Left renal pelvis (tissue), 4 donors: ENCODE data around the gene OR6K3. TPM values are rescaled to one million over a fixed set of nuclear protein-coding genes. Genes with fewer than 3 reads are reported as not detected.
"Not testable (repeated sequence)": the region's sequence is repeated elsewhere in the genome, so short reads cannot be mapped to it uniquely, and the experiment has no call there.

Experiments used
- DNase-seq, 4 donors: peaks; one replicate each; pipeline ENCODE4 v3.0.0-alpha.2; 2013; ENCODE audit warnings: low read depth in 4 of 4, low spot score in 3 of 4
- polyA plus RNA-seq, 4 donors: library from polyadenylated mRNA; unstranded; fragments of 120-200 nt; gene quantifications; one replicate each; pipeline ENCODE4 v1.2.1, GENCODE V29; 2013; ENCODE audit not compliant: insufficient read length in 4 of 4

OR6K3 gene
- polyA plus RNA-seq, 4 donors: 0.08 to 0.13 (median 0.10) TPM; not detected in 1

DNA sequence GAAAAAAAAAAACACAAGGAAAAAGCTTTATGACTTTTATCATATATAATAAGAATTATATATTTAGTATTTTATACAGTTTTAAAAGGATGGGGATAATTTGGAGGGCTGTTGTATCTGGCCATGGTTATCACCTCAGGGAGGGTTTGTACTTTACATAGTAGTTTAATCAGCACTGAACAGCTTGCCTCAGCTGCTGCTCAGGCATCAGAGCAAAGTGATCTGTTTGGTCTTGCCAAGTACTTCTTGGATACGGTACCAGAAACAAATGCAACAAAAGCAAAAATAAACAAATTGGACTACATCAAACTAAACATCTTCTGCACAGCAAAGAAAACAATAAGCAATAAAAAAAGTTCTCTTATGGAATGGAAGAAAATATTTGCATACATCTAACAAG lies 31.4 kb downstream of the OR6K3 start:
- no peak for DNase-seq

DNA sequence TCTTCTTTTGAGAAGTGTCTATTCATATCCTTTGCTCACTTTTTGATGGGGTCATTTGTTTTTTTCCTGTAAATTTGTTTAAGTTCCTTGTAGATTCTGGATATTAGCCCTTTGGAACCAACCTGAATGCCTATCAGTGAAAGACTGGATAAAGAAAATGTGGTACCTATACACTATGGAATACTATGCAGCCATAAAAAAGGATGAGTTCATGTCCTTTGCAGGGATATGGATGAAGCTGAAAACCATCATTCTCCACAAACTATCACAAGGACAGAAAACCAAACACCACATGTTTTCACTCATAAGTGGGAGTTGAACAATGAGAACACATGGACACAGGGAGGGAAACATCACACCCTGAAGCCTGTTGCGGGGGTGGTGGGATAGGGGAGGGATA lies 32.2 kb downstream of the OR6K3 start:
- DNase-seq: not testable (repeated sequence)

- no peak for DNase-seq
These were observed 33.5 kb downstream of the OR6K3 start for GRCh38 chr1:158687037-158687436.

DNA sequence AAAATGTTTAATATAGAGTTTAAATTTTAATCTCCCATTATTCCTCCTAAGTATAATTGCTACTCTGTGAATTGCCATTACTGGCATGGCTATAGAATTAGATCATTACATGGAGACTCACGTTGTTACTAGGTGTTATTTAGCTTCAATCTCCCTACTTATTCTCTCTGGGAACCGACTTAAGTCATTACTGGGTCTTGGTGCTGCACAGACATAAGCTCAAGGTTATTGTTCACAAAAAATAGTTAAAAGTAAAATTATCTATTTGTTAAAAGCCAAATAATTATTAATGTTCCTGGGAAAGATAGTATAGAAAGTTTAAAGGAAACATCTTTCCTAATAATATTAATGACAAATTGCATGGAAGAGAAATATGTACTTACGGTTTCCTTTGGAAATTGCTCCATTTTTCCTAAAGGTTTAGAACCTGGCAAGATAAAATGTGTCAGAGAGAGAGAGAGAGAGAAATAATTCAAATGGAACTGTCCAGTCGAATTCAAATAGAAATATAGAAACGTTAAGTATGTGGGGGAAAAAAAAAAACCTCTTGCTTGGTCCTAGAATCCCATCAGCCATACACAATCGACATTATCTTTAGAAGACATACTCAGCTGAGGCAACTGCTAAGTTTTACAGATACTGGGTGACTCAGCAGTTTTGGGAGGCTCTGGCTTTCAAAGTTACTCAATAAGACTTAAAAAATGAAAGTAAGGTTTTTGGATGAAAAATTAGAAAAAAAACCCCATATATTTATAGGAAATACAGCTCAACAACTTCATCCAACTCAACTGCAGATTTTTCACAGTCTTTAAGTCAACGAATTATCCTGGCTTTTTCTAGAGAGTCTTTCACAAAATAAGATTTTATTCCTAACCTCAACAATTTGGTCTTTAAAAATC lies 34.2 kb downstream of the OR6K3 start, which contains the start of gene SPTA1:
SPTA1 (minus strand) TSS at position 605 of the 899 bp plus-strand sequence; CDS start at position 407, 198 bp downstream.
- no peak for DNase-seq

DNA sequence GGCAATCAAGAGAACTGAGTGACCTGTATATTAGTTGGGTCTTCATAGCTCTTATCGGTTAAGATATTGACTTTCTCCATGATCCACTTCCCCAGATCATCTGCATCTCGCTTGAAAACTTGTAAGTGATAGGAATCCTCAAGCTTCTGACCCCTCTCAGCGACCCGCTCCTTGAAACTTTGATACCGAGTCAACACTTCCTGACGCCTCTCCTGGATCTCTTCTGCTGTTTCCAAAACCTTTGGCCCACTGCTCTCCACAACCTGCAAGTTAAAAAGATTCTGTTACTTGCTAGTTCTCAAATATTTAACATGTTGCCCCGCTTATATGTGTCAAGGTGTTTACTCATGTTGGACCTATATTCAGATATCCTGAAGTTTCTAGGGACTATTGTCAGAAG lies 35.4 kb downstream of the OR6K3 start:
- DNase-seq: no peak

DNA sequence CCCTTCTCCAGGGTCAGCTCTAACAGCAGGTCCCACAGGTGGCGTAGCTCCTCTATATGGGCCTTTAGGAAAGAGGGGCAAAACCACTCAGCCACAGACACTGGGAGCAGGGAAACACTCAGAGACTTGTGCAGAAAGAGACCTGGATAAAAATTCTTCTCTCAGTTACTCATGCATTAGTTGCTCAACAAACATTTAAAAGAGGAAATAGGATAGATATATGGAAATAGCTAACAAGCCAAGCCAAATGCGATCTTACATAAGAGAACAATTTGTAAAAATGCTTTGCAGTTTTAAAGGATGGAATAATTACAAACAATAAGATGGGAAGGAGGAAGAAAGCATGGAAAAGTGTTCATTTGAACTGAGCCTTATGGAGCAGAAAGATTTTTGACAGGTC lies 38.9 kb downstream of the OR6K3 start:
- DNase-seq: no peak

DNA sequence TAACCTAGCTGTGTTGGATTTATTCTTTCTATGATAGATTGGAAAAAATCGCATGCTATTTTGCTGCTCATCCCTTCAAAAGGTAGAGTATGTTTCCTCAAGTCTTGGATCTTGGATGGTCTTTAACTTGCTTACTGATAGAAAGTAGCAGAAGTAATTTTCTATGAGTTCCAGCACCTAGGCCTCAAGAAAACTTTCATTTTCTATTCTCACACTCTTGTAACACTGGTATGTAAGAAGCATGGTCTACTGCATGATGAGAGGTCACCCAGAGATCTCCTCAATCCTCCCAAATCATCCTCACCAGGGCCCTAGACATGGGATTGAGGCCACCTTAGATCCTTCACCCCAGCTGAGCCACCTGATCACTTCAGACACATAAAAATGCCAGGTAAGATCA lies 41.2 kb downstream of the OR6K3 start:
- no peak for DNase-seq

DNA sequence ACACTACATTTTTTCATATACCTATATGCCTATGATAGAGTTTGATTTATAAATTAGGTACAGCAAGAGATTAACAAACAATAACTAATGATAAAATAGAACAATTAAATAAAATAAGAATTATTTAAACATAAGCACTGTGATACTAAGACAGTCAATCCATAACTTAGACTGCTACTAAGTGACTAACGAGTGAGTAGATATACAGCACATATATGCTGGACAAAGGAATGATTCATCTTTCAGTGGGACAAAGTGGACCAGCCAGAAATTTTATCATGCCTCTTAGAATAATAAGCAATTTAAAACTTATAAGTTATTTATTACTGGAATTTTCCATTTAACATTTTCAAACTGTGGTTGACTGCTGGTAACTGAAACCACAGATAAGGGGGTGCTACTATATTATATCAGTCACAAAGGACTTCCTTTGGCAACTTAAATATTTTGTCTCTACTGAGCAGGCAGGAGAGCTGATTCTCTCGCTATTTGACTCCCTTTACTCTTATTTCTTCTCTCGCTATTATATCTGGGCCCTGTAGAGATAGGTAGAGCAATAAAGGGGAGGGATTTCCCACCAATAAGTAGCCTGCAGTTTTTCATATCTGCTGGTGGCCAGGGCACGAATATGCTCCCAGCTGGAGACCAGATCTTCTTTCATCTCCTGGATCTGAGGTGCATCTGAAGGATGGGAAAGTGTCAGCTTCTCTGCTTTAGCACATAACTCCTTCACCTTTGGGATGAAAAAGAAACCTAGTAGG lies 44.8 kb downstream of the OR6K3 start:
- no peak for DNase-seq

GRCh38 chr1:158674302-158674701 lies 46.2 kb downstream of the OR6K3 start:
- DNase-seq: no peak

Other genes starting within 250 kb of the OR6K3 start
- not detected for gene OR10R2, start 248.5 kb downstream of the OR6K3 start, polyA plus RNA-seq
- under 1 TPM in 1 of 4 donors, not detected in 3; 0.03 TPM for gene OR6Y1, start 166.3 kb downstream of the OR6K3 start, polyA plus RNA-seq
- not detected for gene OR6P1, start 150.1 kb downstream of the OR6K3 start, polyA plus RNA-seq
- gene OR10X1, start 140.8 kb downstream of the OR6K3 start, polyA plus RNA-seq: not detected
- under 1 TPM in 3 of 4 donors, not detected in 1; 0.03 to 0.26 (median 0.03) TPM for gene OR10Z1, start 115.5 kb downstream of the OR6K3 start, polyA plus RNA-seq
- gene SPTA1, start 34.0 kb downstream of the OR6K3 start, polyA plus RNA-seq: 10 to 100 TPM in 1 of 4 donors, 1 to 10 TPM in 3; 1.1 to 11.4 (median 1.4) TPM
- not detected for gene OR6K2, start 20.1 kb downstream of the OR6K3 start, polyA plus RNA-seq
- gene OR6K6, start 34.0 kb upstream of the OR6K3 start, polyA plus RNA-seq: not detected
- gene OR6N1, start 51.5 kb upstream of the OR6K3 start, polyA plus RNA-seq: not detected
- gene OR6N2, start 60.5 kb upstream of the OR6K3 start, polyA plus RNA-seq: not detected
- 1 to 10 TPM; 3.3 to 5.4 (median 5.0) TPM for gene MNDA, start 110.6 kb upstream of the OR6K3 start, polyA plus RNA-seq
- under 1 TPM in 3 of 4 donors, not detected in 1; 0.11 to 0.45 (median 0.21) TPM for gene PYHIN1, start 210.8 kb upstream of the OR6K3 start, polyA plus RNA-seq